BE2C (cell line): Measurements from ENCODE around the gene RIGI. TPM values are rescaled to one million over a fixed set of nuclear protein-coding genes. Genes with fewer than 3 reads are reported as not detected.
A peak's percentile ranks its signal among the peaks of the same experiment; 100 is the strongest.

Source experiments
- DNase-seq: peaks from one replicate; pipeline ENCODE4 v3.0.0-alpha.2; 2020
- H3K27me3 ChIP-seq: fragments of 250-450 bp; sonication (Bioruptor Pico); 2 replicates; pipeline ENCODE4 v1.5.1; 2020; ENCODE audit warnings: mild to moderate bottlenecking
- H3K36me3 ChIP-seq: fragments of 250-450 bp; sonication (Bioruptor Pico); 2 replicates; pipeline ENCODE4 v1.5.1; 2020; ENCODE audit warnings: mild to moderate bottlenecking
- H3K4me1 ChIP-seq: fragments of 250-450 bp; sonication (Bioruptor Pico); 2 replicates; pipeline ENCODE4 v1.5.1; 2020
- H3K4me3 ChIP-seq: 2 replicates; pipeline ENCODE4 v1.5.1; 2011; ENCODE audit warnings: low read depth, low read length
- H3K9me3 ChIP-seq: fragments of 250-450 bp; sonication (Bioruptor Pico); 2 replicates; pipeline ENCODE4 v1.5.1; 2020
- CTCF ChIP-seq: IDR thresholded peaks from 2 replicates; pipeline ENCODE4 v1.5.1; 2012; ENCODE audit warnings: mild to moderate bottlenecking, low read depth, low read length
- polyA plus RNA-seq: library from polyadenylated mRNA; unstranded; fragments of >200 nt; gene quantifications from one replicate; pipeline ENCODE4 v1.2.1, GENCODE V29; 2012; ENCODE audit warnings: low read depth, missing spikeins; ENCODE audit not compliant: insufficient read length, insufficient read depth

Gene RIGI
- 0.74 TPM for polyA plus RNA-seq

DNA sequence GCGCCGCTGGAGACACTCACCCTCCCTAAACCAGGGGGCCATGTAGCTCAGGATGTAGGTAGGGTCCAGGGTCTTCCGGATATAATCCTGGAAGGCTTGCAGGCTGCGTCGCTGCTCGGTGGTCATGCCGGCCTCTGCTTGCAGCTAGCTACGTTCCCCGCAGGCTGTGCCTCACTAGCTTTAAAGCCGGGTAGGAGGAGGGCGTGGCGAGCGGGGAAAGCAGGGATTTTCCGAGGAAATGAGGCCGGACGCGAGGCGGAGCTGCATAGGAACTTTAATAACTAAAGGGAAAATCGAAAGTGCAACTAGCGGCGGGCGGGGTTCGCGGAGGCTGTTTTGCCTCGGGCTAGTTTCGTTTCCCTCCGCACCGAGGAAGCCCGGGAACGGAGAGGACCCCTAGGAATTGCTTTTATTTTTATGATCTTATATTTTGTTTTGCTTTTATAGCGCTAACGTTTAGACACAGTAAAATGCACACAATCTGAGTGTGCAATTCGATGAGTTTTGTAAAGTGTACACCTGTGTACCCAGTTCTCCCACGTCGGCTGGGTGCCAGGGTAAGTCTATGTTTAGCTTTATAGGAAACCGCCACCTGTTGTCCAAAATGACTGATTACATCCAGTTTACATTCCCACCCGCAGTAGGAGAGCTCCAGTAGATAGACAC is at the start of gene RIGI:
RIGI (minus strand) TSS at position 156 of the 666 bp plus-strand sequence; CDS start at position 126, 30 bp downstream.
- Histone ChIP-seq H3K27me3 (no peaks in the 10 kb centered on the region; the same call in 1 of the 2 replicates), H3K36me3 (no peaks in the 10 kb centered on the region), H3K4me1 (no peaks in the 10 kb centered on the region), H3K9me3 (no peaks in the 10 kb centered on the region), H3K4me3 (peak within 1 kb of the TSS; percentile 75)
- DNase-seq: peak; percentile 71
- TF ChIP-seq CTCF: peak; percentile 57

- H3K4me3 ChIP-seq: no peak overlapping the region
- no peak for TF ChIP-seq CTCF
- no peaks in the 10 kb centered on the region for H3K9me3 ChIP-seq
- peaks cover 3% of the 10 kb centered on the region; the same call in 1 of the 2 replicates for H3K4me1 ChIP-seq
- DNase-seq: no peak
- H3K27me3 ChIP-seq: peaks cover 23% of the 10 kb centered on the region
- no peaks in the 10 kb centered on the region for H3K36me3 ChIP-seq
These were observed 48.9 kb upstream of the RIGI start for GRCh38 chr9:32574858-32575257.

DNA sequence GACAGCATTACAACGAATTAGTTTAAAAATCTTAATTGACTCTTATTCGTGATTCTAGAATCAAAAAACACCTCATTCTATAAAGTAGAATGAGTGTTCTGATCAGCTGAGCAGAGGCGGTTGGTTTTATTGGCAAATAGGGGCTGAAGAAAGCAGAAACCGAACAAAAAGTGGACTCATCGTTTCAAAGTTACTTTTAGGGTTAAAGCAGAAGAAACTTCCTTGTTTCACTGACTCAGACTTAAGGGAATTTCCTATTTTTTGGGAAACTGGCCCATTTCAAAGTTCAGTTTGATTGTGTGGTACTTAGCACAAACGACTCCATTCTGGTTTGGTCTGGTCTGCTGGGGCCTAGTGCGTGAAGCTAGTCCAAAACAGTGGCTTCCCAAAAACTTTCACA is 47.8 kb upstream of the RIGI start:
- no peak overlapping the region for H3K4me3 ChIP-seq
- H3K4me1 ChIP-seq: peaks cover 3% of the 10 kb centered on the region; the same call in 1 of the 2 replicates
- TF ChIP-seq CTCF: no peak
- no peaks in the 10 kb centered on the region for H3K9me3 ChIP-seq
- H3K36me3 ChIP-seq: 0 out of 2 replicates have a peak, but pooled peaks cover 3% of the 10 kb centered on the region
- peaks cover 17% of the 10 kb centered on the region; the same call in 1 of the 2 replicates for H3K27me3 ChIP-seq
- DNase-seq: no peak

DNA sequence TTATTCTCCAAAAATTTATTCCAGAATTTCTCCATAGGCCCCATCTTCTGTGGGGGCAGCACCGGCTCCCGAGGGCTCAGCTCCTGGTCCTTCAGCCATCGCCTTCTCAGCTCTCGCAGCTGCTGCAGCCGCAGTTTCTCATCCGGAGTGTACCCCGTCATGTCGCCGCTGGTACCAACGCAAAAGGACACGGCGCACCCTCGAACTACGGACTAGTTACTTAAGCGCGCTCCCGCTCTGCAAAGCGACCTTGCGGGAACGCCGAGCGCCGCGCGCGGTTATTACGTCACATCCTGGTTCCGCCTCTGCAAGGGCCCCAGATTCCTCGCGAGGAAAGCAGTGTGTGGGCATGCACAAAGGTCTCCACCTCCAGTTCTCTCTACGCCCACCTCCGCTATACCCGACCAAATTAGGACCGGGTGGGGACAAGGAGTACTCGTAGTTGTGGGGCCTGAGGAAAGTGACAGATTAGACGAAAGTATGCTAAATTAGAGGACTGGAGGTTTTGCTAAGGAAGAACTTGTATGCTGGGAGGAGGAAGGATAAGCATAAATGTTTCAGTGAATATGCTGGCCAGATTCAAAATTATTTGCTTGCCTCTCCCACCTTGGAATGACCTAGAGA is 47.0 kb upstream of the RIGI start, which contains the start of gene NDUFB6:
NDUFB6 (minus strand) TSS at position 260 of the 624 bp plus-strand sequence; CDS start at position 161, 99 bp downstream.
- peaks cover 3% of the 10 kb centered on the region; the same call in 1 of the 2 replicates for H3K4me1 ChIP-seq
- peak; percentile 92 for DNase-seq
- peaks cover 9% of the 10 kb centered on the region; the same call in 1 of the 2 replicates for H3K27me3 ChIP-seq
- H3K4me3 ChIP-seq: peak within 1 kb of the TSS; percentile 100
- H3K36me3 ChIP-seq: 0 out of 2 replicates have a peak, but pooled peaks cover 4% of the 10 kb centered on the region
- no peak for TF ChIP-seq CTCF
- no peaks in the 10 kb centered on the region for H3K9me3 ChIP-seq

- Histone ChIP-seq H3K27me3 (peaks cover 5% of the 10 kb centered on the region; the same call in 1 of the 2 replicates), H3K4me1 (peaks cover 3% of the 10 kb centered on the region; the same call in 1 of the 2 replicates), H3K4me3 (peak overlapping the region; percentile 100), H3K36me3 (peaks cover 4% of the 10 kb centered on the region; the same call in 1 of the 2 replicates), H3K9me3 (no peaks in the 10 kb centered on the region)
- DNase-seq: peak; percentile 77
- TF ChIP-seq CTCF: peak; percentile 86
These were observed 46.2 kb upstream of the RIGI start for GRCh38 chr9:32571969-32572899.
